Liver (tissue), 9 donors: ENCODE measurements around the gene MAPKAPK3. TPM values are rescaled to one million over a fixed set of nuclear protein-coding genes. Genes with fewer than 3 reads are reported as not detected.

Source experiments
- DNase-seq: peaks from one replicate; pipeline ENCODE4 v3.0.0-alpha.2; 2017; ENCODE audit warnings: low spot score
- H3K27ac ChIP-seq, 2 donors: one replicate each; pipeline ENCODE4 v1.7.0; 2013; ENCODE audit warnings: inconsistent platforms in 2 of 2, low read length in 2 of 2, control low read depth in 1 of 2, low read depth in 1 of 2, mild to moderate bottlenecking in 1 of 2
- H3K27me3 ChIP-seq, 4 donors: one replicate each; pipeline versions ENCODE4 v1.6.1 to v1.7.0; 2013; ENCODE audit warnings: low read length in 3 of 4, inconsistent platforms in 1 of 4, mild to moderate bottlenecking in 1 of 4, moderate library complexity in 1 of 4; ENCODE audit not compliant: control insufficient read depth in 4 of 4, insufficient read depth in 4 of 4
- H3K36me3 ChIP-seq, 4 donors: one replicate each; pipeline versions ENCODE4 v1.6.1 to v1.7.0; 2013; ENCODE audit warnings: low read length in 3 of 4, mild to moderate bottlenecking in 3 of 4, low read depth in 1 of 4, moderate library complexity in 1 of 4; ENCODE audit not compliant: control insufficient read depth in 4 of 4, insufficient read depth in 3 of 4
- H3K4me1 ChIP-seq, 4 donors: one replicate each; pipeline versions ENCODE4 v1.6.1 to v1.7.0; 2013; ENCODE audit warnings: low read length in 3 of 4, mild to moderate bottlenecking in 3 of 4, moderate library complexity in 1 of 4; ENCODE audit not compliant: control insufficient read depth in 4 of 4, insufficient read depth in 4 of 4
- H3K4me3 ChIP-seq, 3 donors: one replicate each; pipeline versions ENCODE4 v1.6.1 to v1.7.0; 2013; ENCODE audit warnings: low read length in 3 of 3, control low read depth in 1 of 3, low read depth in 1 of 3, mild to moderate bottlenecking in 1 of 3
- H3K9ac ChIP-seq, 2 donors: one replicate each; pipeline ENCODE4 v1.7.0; 2013; ENCODE audit warnings: low read length in 2 of 2, mild to moderate bottlenecking in 2 of 2, moderate library complexity in 2 of 2, control low read depth in 1 of 2, low read depth in 1 of 2
- H3K9me3 ChIP-seq, 4 donors: one replicate each; pipeline versions ENCODE4 v1.6.1 to v1.7.0; 2013; ENCODE audit warnings: low read length in 3 of 4; ENCODE audit not compliant: control insufficient read depth in 4 of 4
- ATF3 ChIP-seq: IDR thresholded peaks from 2 replicates; pipeline ENCODE4 v1.6.1; 2016; ENCODE audit warnings: antibody characterized with exemption
- CTCF ChIP-seq: fragments of 150-350 bp; IDR thresholded peaks from 2 replicates; pipeline ENCODE4 v1.5.1; 2017; ENCODE audit warnings: improper control_type of control experiment, low read depth, low read length; ENCODE audit not compliant: missing input control
- EGR1 ChIP-seq, 2 donors: IDR thresholded peaks; 2 replicates each; pipeline ENCODE4 v1.6.1; 2016 to 2018; ENCODE audit warnings: antibody characterized with exemption in 2 of 2, low read depth in 2 of 2
- FOXA1 ChIP-seq: IDR thresholded peaks from 2 replicates; pipeline ENCODE4 v1.6.1; 2016; ENCODE audit warnings: antibody characterized with exemption
- FOXA2 ChIP-seq: IDR thresholded peaks from 2 replicates; pipeline ENCODE4 v1.6.1; 2016; ENCODE audit warnings: antibody characterized with exemption
- GABPA ChIP-seq, 2 donors: IDR thresholded peaks in 1 of 2; conservative IDR thresholded peaks in 1 of 2; 2 replicates each; pipeline ENCODE4 v1.6.1; 2016; ENCODE audit warnings: antibody characterized with exemption in 2 of 2, mild to moderate bottlenecking in 1 of 2, moderate library complexity in 1 of 2
- HNF4A ChIP-seq, 2 donors: conservative IDR thresholded peaks; 2 replicates each; pipeline ENCODE4 v1.6.1; 2016; ENCODE audit warnings: antibody characterized with exemption in 2 of 2, mild to moderate bottlenecking in 2 of 2
- HNF4G ChIP-seq: IDR thresholded peaks from 2 replicates; pipeline ENCODE4 v1.6.1; 2016; ENCODE audit warnings: antibody characterized with exemption
- JUND ChIP-seq, 2 donors: IDR thresholded peaks; 2 replicates each; pipeline ENCODE4 v1.6.1; 2016; ENCODE audit warnings: antibody characterized with exemption in 2 of 2
- MAX ChIP-seq: IDR thresholded peaks from 2 replicates; pipeline ENCODE4 v1.6.1; 2016; ENCODE audit warnings: antibody characterized with exemption
- NR2F2 ChIP-seq: IDR thresholded peaks from 2 replicates; pipeline ENCODE4 v1.6.1; 2016; ENCODE audit warnings: antibody characterized with exemption
- RAD21 ChIP-seq, 2 donors: IDR thresholded peaks; 2 replicates each; pipeline ENCODE4 v1.6.1; 2016; ENCODE audit warnings: antibody characterized with exemption in 2 of 2, mild to moderate bottlenecking in 2 of 2
- REST ChIP-seq: IDR thresholded peaks from 2 replicates; pipeline ENCODE4 v1.6.1; 2016; ENCODE audit warnings: antibody characterized with exemption, mild to moderate bottlenecking
- RXRA ChIP-seq, 2 donors: IDR thresholded peaks; 2 replicates each; pipeline ENCODE4 v1.6.1; 2017 to 2018; ENCODE audit warnings: antibody characterized with exemption in 2 of 2, mild to moderate bottlenecking in 1 of 2
- SP1 ChIP-seq: IDR thresholded peaks from 2 replicates; pipeline ENCODE4 v1.6.1; 2018; ENCODE audit warnings: antibody characterized with exemption, mild to moderate bottlenecking
- TAF1 ChIP-seq: conservative IDR thresholded peaks from 2 replicates; pipeline ENCODE4 v1.6.1; 2016; ENCODE audit warnings: antibody characterized with exemption, mild to moderate bottlenecking
- YY1 ChIP-seq: IDR thresholded peaks from 2 replicates; pipeline ENCODE4 v1.6.1; 2016; ENCODE audit warnings: antibody characterized with exemption, mild to moderate bottlenecking
- ZBTB33 ChIP-seq: IDR thresholded peaks from 2 replicates; pipeline ENCODE4 v1.6.1; 2016; ENCODE audit warnings: antibody characterized with exemption
- WGBS: extraction: QIAGEN DNeasy Blood & Tissue Kit; methylation state at CpG from one replicate; pipeline ENCODE4 v1.1.7; 2013; 5-methylcytosine and 5-hydroxymethylcytosine counted together
- polyA plus RNA-seq, 2 donors: library from polyadenylated mRNA; stranded (reverse) in 1 of 2; unstranded in 1 of 2; fragments of 200-250 nt in 1 of 2; fragments of >200 nt in 1 of 2; fragmentation: Nextera tagmentation in 1 of 2; extraction: Ambion mirVana in 1 of 2; gene quantifications; one replicate each; pipeline versions ENCODE4 v1.2.1 to v1.2.3, GENCODE V29; 2013 to 2015
- total RNA-seq, 2 donors: library from RNA; depleted of rRNA; stranded (reverse); fragments of >200 nt; gene quantifications; one replicate each; pipeline ENCODE4 v1.2.3, GENCODE V29; 2014
- donor health status: healthy.
- donor health status: healthy.
- donor health status: healthy.
- donor health status: healthy.
- donor health status: healthy.

The MAPKAPK3 gene
- total and polyA plus RNA-seq, 4 donors = 13.9 to 32.9 (median 19.0) TPM

- no peak overlapping the region for H3K4me3 ChIP-seq
- H3K27me3 ChIP-seq = peaks cover 0 to 29% (median 13%) of the 10 kb centered on the region in 4 donors
Measured at GRCh38 chr3:50676031-50676705, 59.2 kb downstream of the MAPKAPK3 start.

More at GRCh38 chr3:50676031-50676705, 59.2 kb downstream of the MAPKAPK3 start:
- no peaks in the 10 kb centered on the region for H3K36me3 ChIP-seq
- no peak overlapping the region for H3K27ac ChIP-seq
- TF ChIP-seq ZBTB33 (no peak), JUND (IDR thresholded peaks at IDR 0.05) (no peak), FOXA2 (no peak), EGR1 (IDR thresholded peaks at IDR 0.05; ENCODE audit: low read depth in 2 of 2) (no peak), GABPA (IDR thresholded peaks at IDR 0.05 in 1 of 2, conservative IDR thresholded peaks at IDR 0.05 in 1 of 2) (no peak), NR2F2 (no peak), RAD21 (IDR thresholded peaks at IDR 0.05) (no peak), YY1 (no peak), HNF4G (no peak), SP1 (no peak), RXRA (IDR thresholded peaks at IDR 0.05) (no peak), HNF4A (conservative IDR thresholded peaks at IDR 0.05) (no peak), ATF3 (no peak), REST (no peak), MAX (no peak), FOXA1 (no peak), TAF1 (no peak), CTCF (no peak)
- no peak overlapping the region for H3K9ac ChIP-seq
- WGBS = 77% methylated on average over 7 of the region's 7 CpGs
- DNase-seq = no peak
- peaks cover 4 to 12% (median 10%) of the 10 kb centered on the region in 4 donors for H3K4me1 ChIP-seq
- H3K9me3 ChIP-seq = no peaks in the 10 kb centered on the region
